Cardiac fibroblast (primary cell): ENCODE measurements around the gene HNRNPA3.
"Not testable (repeated sequence)": the region's sequence is repeated elsewhere in the genome, so short reads cannot be mapped to it uniquely, and the experiment has no call there.

Experiments
- DNase-seq, 2 donors: peaks; one replicate each; pipeline versions ENCODE4 v3.0.0 to v3.0.0-alpha.2; 2010; ENCODE audit warnings: low read depth in 2 of 2
- H3K4me3 ChIP-seq, 2 donors: replicated peaks in 1 of 2; 1 replicate in 1 of 2; 2 replicates in 1 of 2; pipeline ENCODE4 v1.5.1; 2011; ENCODE audit warnings: low read depth in 2 of 2, low read length in 2 of 2, mild to moderate bottlenecking in 2 of 2, moderate library complexity in 1 of 2
- CTCF ChIP-seq: IDR thresholded peaks from one replicate; pipeline ENCODE4 v1.5.1; 2011; ENCODE audit warnings: low read depth, mild to moderate bottlenecking, low read length, inconsistent platforms

The HNRNPA3 gene

GRCh38 chr2:177265824-177266817 is 53.5 kb downstream of the HNRNPA3 start:
- no peak overlapping the region for H3K4me3 ChIP-seq
- peak; percentile 64 to 83 for DNase-seq
- TF ChIP-seq CTCF, result no peak

- DNase-seq, H3K4me3 ChIP-seq: not testable (repeated sequence)
Observed at GRCh38 chr2:177266955-177267354, 54.4 kb downstream of the HNRNPA3 start.

GRCh38 chr2:177268187-177268871 is 55.7 kb downstream of the HNRNPA3 start:
- no peak for DNase-seq
- no peak for TF ChIP-seq CTCF
- H3K4me3 ChIP-seq, result no peak overlapping the region

- H3K4me3 ChIP-seq, result no peak overlapping the region
- no peak for TF ChIP-seq CTCF
- DNase-seq, result no peak
Observed at GRCh38 chr2:177268901-177269300, 56.3 kb downstream of the HNRNPA3 start.

GRCh38 chr2:177270531-177270930 is 57.9 kb downstream of the HNRNPA3 start:
- no peak overlapping the region for H3K4me3 ChIP-seq
- no peak for TF ChIP-seq CTCF
- no peak for DNase-seq

- H3K4me3 ChIP-seq, result no peak overlapping the region
- DNase-seq, result no peak
- no peak for TF ChIP-seq CTCF
Observed at GRCh38 chr2:177271981-177272666, 59.5 kb downstream of the HNRNPA3 start.

- H3K4me3 ChIP-seq, result no peak overlapping the region
- no peak for DNase-seq
- TF ChIP-seq CTCF, result no peak
Observed at GRCh38 chr2:177272765-177273164, 60.2 kb downstream of the HNRNPA3 start.
